NCI-H2171 treated with DMSO at 0.1 percent for 48 hours (cell line): ENCODE measurements around the gene DNAH8.
A peak's percentile ranks its signal among the peaks of the same experiment; 100 is the strongest.
"Not testable (repeated sequence)": the region's sequence is repeated elsewhere in the genome, so short reads cannot be mapped to it uniquely, and the experiment has no call there.

Source experiments
- DNase-seq: peaks from one replicate; lab custom pipeline; 2025; lab: John Stamatoyannopoulos, UW

Gene DNAH8

DNA sequence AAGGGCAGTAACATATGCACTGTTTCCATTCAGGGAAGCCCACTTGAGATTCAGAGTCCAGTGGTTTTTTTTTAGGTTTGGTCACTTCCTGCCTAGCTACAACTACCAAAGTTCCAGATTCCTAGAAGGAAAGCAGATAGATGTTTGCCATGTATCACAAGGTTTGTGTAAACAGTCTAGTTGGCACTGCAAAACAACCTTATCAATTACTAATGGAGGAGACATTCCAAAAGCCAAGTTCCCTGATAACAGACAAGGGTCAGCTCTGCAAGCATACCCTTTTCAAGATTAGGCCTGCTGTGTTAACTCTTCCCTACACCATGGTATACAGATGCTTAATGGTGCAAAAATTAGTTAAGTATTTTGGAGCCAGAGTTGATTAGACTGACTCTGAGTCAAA, 192.2 kb downstream of the DNAH8 start:
- DNase-seq = no peak

DNA sequence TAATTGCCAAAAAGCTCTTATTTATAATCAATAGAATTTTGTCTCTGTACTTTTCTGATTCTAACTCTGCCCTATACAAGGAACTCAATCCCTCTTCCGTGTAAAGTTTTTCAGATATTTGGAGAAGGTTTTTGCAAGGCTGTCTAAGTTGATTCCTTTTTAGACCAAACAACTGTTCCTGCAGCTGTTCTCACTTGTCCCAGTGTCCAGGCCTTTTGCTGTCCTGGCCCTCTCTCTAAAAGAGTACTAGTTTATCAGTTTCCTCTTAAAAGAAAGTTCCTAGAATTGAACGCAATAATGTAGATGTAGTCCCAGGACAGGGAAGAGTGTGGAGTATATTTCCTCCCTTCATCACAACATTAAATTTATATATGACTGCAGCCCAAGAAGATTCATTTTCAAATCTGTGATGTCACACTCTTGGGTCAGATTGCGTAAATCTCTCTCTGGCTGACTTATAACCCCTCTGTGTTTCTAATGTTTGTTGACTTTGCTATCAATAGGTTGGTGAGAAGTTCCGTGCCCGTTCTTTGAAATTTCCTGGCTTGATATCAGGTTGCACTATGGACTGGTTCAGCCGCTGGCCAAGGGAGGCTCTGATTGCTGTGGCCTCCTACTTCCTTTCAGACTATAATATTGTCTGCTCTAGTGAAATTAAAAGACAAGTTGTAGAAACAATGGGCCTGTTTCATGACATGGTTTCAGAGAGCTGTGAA, 194.1 kb downstream of the DNAH8 start:
- no peak for DNase-seq

DNA sequence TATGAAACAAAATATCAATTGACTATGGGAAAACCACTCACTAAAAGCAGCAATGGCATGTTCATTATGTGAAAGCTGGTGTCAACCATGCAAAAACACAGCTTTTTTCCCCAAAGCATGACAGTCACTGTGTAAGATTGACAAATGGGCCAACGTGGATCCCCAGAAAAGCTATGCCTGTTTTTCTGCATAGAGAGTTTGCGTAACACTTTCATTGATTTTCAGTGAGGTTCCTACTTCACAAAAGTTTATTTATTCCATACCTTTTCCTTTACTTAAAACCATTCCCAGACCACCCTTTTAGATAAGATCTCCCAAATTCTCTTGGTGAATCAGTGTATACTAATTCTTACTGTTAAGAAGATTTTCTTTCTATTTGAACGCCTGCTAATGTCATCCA, 195.1 kb downstream of the DNAH8 start:
- DNase-seq = no peak

DNA sequence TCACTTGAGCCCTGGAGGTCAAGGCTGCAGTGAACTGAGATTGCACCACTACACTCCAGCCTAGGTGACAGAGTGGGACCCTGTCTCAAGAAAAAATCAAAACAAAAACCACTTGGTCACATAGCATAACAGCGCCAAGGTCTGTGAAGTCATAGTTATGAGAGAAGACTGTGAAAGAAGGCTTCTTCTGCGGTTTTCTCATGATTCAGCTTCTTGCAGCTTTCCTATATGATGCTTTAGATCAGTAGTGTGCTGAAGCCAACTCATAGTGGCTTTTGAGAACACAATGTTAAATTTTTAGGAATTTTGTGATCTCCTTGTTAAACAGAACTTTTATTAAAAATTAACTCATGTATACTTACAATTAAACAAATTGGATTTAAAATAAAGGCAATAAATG, 197.3 kb downstream of the DNAH8 start:
- no peak for DNase-seq

DNA sequence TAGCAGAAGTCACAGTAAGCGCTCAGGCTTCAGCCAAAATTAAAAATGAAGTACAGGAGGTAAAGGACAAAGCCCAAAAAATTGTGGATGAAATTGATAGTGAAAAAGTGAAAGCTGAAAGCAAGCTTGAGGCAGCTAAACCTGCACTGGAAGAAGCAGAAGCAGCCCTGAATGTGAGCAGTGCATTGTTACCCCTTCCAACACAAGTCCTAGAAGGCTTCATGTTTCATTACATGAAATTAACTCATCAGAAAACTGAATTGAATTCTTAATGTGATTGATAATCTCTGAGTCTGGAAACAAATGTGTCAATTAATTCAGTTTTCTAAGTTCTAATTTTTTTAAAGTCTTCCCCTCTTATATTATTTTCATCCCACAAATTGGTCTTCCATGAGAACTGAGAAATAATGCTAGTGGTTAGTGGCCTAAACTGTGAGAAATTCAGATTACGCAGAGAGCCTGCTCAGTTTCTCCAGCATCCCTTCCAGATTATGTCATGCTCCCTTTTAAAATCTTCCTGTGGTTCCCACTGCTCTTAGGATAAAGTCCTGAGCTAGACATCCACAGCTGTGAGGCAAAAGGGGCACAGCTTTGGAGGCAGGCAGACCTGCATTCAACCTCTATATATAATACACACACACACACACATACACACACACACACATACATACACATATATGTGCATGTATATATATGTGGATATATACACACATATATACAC, 200.3 kb downstream of the DNAH8 start:
- DNase-seq = no peak

DNA sequence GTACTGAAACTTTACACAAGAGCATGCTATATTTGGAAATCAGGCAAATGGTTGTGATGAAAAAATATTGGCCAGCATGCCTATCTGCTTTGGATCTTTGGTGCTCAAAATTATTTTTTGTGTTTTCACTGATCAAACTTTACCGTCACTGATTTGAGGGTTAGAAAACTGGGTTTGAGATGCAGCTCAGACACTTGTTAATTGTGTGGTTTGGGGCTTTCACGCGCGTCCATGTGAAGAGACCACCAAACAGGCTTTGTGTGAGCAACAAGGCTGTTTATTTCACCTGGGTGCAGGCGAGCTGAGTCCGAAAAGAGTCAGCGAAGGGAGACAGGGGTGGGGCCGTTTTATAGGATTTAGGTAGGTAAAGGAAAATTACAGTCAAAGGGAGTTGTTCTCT, 206.4 kb downstream of the DNAH8 start:
- not testable (repeated sequence) for DNase-seq

DNA sequence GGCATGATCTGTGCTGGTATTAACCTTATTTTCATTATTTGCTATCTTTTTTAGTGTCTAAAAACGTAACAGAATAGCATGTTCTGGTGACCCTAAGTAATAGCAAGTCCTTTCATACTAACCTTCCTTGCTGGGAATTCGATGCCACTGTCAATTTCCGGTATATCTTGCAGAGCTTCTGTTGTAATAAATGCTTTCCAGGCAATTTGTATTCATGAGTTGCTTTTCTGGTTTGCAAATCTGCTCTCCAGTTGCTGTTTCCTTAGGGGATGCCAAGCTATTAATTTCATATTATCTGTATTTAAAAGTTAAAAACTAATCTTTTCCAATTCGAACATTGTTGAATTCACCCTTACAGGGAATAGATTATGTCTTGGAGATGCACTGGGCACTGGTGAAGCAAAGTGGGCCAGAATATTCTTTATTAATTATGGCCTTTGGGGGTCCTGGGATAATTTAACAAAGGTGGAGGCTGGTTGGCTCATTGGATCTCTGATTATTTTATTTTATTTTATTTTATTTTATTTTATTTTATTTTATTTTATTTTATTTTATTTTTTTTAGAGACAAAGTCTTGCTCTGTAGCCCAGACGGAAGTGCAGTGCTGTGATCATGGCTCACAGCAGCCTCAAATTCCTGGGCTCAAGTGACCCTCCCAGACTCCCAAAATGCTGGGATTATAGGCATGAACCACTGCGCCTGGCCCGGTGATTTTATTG, 209.8 kb downstream of the DNAH8 start:
- no peak for DNase-seq

DNA sequence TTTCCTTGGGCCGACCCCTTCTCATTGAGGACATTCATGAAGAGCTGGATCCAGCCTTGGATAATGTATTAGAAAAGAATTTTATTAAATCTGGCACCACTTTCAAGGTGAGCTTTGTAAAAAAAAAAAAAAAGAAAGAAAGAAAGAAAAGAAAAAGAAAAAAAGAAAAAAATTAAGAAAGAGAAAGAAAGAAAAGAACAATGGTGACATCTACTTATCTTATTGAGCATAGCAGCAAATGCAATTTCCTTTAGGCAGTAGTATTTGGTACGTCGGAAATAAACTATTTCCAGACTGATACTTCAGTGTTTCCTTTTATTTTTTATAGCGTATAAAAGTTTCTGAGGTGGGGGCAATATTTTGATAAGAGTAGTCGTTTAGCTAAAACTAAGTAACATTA, 214.4 kb downstream of the DNAH8 start:
- no peak for DNase-seq

DNA sequence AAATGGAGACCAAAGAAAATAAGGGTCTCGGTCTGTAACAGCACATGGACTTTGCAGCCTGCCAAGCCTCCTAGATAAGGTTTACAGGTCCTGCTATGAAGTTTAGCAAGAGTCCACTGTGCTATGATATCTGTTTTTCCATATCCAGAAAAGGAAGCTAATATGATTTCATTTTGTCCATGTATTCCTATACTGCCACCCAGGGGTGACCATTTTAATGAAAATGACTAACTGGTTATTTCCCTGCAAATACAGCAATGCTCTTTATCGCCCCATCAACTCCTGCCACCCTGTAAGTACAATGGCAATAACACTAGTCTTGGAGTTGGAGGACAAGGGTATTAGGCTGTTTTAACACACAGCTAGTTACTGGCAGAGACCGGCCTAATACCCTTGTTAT, 218.3 kb downstream of the DNAH8 start:
- no peak for DNase-seq

DNA sequence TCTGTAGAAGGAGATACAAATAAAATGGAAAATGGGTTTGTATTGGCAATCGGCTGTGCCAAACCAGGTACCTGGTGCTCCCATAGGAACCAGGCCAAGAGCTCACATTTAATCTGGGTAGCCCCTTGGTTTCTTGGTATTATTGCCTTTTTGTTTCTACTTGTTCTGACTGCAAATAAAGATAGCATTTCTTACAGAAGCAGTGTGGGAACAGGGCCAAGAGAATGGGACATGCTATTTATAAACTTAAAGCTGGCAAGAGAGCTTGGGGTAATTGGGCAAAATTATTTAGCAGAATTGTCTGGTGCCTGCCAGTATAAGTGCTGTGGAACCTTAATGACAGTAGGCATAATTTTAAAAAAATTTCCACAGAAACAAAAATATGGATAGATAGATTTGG, 219.9 kb downstream of the DNAH8 start:
- DNase-seq = no peak

DNA sequence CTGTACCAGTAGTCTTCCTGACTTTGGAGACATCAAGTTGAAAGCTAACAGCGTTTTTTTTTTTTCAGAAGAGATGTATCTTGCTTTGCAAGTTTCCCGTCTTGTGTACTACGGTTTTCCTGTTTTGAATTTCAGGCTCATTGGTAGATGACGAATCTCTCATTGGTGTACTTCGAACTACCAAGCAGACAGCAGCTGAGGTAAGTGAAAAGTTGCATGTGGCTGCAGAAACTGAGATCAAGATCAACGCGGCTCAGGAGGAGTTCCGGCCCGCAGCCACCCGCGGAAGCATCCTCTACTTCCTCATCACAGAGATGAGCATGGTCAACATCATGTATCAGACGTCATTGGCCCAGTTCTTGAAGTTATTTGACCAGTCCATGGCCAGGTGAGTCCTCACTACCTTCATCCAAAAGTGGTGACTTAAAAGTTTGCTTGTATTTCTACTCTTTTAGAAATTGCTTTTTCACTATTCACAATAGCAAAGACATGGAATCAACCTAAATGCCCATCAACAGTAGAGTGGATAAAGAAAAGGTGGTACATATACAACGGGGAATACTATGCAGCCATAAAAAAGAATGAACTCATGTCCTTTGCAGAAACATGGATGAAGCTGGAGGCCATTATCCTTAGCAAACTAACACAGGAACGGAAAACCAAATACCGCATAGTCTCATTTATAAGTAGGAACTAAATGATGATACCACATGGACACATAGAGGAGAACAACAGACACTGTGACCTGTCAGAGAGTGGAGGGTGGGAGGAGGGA, 222.9 kb downstream of the DNAH8 start:
- DNase-seq = no peak

DNA sequence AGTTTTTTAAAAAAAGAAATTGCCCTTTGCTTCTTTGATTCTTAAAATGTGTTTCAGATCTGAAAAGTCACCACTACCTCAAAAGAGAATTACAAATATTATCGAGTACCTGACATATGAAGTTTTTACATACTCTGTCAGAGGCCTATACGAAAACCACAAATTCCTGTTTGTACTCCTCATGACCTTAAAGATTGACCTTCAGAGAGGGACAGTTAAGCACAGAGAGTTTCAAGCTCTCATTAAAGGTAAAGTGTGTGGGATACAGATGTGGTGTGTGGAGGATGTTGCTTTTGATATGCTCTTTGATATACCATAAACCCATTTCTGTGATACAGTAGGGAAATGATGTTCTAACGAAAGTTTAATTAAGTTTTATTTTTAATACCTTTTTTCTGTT, 223.6 kb downstream of the DNAH8 start:
- DNase-seq = no peak

DNA sequence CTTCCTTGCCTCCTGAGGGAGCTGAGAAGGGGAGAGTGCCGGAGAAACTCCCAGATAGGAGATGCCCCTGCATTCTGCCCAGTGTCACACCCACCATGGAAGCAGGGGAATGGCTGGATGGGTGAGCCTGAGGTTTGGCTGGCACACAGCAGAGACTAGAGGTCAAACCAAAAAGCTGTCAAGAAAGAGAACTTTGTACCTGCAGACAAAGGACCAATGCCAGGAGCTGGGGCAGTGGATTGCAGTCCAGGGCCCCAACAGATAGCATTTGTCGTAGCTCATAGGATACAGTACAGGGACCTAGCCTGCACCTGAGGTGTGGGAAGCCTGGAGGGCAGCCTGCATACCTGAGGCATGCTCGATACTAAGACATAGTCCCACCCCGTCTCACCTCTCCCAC, 227.3 kb downstream of the DNAH8 start:
- no peak for DNase-seq

DNA sequence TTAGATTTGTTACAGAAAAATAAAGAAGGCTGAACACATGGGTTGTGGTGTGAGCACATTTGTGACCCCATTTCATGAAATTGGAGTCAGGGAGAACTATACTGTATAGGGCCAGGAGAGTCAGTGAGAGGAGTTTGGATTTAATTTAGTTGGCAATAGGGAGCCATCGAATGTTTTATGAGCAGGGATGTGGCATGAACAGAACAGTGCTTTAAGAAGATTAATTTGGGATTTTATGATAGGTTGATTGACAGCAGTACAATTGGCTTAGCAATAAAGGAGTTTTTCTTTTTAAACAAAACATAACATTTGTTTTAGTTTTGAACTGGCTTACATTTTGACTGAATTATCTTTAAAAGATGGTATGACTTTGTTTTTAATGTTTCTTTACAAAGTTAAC, 227.9 kb downstream of the DNAH8 start:
- DNase-seq = no peak

DNA sequence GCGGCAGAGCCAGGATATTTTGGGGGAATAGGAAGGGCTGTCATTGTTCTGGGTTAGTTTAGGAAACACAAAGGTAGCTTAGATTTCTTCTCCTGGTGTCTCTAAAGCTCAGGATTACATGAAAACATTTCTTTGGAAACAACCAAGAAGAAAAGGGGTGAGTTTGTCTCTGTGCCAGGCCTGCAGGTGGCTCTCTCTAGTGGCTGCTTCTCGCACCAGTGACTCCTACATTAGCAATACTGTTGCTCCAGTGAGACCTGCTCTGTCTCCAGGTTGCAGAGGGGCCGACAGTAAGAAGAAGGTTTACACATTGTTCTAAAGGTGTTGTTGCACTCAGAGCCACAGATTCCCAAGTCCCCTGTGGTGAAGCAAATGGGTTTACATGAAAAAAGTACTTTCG, 228.9 kb downstream of the DNAH8 start:
- DNase-seq = no peak

DNA sequence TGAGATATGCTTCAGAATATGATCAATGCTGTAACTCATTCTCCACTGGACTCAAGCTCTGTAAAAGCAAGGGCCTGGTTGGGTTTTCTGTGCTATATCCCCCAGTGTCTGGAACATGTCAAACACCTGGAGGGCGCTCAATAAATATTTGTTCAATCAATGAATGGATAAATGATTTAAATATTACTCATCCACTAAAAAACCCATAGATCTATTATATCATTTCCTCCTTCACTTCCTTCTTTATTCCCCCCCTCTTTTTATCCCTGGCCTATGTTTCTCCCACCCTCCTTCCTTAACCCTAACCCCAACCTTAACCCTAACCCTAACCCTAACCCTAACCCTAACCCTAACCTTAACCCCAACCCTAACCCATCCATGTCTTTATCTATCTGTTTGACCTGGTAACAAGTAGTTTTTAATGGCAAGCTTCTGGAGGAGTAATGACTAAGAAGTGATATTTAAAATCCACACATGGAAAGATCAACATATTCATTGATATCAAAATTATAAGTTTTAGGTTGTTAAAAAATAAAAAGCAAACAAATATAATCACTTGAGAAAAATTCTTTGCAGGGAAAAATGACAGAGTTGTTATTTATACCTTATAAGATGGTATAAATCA, 229.7 kb downstream of the DNAH8 start:
- DNase-seq = no peak

DNA sequence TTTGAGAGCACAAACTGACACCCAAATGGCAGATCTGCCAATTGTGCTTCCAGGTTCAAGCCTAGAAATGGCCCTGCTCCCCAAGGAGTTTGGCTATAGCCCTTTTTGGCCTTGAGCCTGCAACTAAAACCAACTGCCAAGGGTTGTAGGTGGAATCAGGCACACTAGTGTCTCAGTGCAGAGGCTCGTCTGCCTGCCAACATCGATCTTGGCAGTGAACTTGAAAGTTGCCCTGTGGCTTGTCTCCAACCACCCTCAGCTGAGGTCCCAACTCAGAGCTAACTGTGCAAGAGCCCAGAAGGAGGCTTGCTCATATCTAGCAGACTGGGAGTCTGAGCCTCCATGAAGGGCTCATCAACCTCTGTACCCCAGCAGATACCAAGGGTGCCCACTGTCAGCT, 240.8 kb downstream of the DNAH8 start:
- DNase-seq = no peak

DNA sequence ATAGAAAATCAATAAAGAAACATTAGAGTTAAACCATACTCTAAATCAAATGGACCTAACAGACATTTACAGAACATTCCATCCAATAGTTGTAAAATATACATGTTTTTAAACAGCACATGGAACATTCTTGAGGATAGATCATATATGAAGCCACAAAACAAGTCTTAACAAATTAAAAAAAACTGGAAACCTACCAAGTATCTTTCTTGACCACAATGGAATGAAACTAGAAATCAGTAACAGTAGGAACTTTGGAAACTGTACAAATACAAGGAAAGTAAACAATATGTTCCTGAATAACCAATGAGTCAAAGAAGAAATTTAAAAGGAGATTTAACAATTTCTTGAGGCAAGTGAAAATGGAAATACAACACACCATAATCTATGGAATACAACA, 242.3 kb downstream of the DNAH8 start:
- no peak for DNase-seq

DNA sequence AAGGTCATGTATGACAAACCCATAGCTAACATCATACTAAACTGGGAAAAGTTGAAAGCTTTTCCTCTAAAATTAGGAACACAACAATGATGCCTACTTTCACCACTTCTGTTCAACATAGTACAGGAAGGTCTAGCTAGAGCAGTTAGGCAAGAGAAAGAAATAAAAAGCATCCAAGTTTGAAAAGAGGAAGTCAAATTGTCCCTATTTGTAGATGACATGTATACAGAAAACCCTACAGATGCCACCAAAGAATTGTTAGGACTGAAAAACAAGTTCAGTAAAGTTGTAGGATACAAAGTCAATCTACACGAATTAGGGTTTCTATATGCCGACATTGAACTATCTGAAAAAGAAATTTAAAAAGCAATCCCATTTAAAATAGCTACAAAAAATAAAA, 244.0 kb downstream of the DNAH8 start:
- DNase-seq = no peak

DNA sequence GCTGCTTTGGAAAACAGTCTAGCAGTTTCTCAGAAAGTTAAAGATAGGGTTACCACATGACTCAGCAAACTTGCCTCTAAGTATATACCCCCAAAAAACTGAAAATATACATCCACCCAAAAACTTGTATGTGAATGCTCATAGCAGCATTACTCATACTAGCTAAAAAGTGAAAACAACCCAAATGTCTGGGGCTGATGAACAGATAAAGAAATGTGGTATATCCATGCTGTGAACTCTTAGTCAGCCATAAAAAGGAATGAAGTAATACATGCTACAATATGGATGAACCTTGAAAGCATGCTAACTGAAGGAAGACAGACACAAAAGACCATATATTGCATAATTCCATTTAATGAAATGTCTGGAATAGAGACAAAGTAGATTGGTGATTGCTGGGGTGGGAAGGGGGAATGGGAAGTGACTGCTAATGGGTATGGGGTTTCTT, 253.6 kb downstream of the DNAH8 start:
- no peak for DNase-seq

DNA sequence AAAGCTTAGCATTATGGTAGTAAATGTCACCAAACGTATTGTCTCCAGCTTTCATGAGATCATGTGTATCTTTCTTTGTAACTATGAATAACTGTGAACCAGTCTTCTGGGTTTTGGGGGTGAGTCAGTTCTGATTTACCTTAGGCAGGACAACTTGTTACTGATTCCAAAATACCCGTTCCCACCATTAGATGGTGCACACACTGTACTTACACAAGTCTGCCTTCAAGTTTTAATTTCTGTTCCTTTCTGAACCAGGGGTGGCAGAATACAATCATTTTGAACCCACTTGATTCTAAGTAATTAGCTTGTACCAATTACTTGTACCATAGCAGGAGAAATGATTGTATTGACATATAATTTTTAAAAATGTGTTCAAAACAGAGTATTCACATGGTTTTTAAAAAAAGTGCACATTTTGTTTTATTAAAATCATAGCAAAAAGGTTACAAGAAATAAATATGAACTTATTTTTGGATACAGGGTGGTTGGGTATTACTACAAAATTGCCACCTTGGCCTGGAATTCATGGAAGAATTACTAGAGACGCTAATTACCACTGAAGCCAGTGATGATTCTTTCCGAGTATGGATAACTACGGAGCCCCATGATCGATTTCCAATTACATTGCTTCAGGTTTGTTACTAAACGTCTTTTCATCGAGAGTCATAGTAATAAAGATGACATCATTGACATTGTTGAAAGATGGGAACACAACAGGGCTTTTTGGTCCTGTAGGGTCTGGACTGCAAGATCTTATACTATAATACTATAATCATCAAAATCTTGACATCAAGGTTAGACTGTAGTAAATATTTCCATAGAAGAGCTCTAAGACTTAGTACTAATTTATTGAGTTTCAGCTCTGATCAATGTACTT, 258.3 kb downstream of the DNAH8 start:
- DNase-seq = peak; percentile 71
